ENCODE measurements around the gene P2RX1.

Gene P2RX1

DNA sequence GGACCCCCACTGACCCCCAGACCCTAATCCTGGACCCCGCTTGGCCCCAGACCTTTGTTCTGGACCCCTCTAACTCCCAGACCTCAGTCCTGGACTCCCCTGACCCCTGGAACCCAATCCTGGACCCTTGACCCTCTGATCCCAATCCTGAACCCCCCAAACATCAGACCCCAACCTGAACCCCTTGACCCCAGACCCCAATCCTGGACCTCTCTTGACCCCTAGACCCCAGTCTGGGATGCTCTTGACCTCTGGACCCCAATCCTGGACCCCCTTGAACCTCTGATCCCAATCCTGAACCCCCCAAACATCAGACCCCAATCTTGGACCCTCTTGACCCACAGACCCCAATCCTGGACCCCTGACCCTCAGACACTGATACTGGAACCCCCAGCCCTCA, 13.5 kb upstream of the P2RX1 start:
- Histone ChIP-seq H3K4me3 (ENCODE audit: low read length) (no peak overlapping the region), H3K36me3 (ENCODE audit: insufficient read depth, low read length) (no peaks in the 10 kb centered on the region), H3K4me2 (ENCODE audit: low read length) (no peak overlapping the region), H3K9me3 (replicated peaks; ENCODE audit: low read length) (no peaks in the 10 kb centered on the region), H3K27me3 (ENCODE audit: control insufficient read depth, insufficient read depth, low read length) (peaks cover 9% of the 10 kb centered on the region), H3K4me1 (ENCODE audit: control insufficient read depth, insufficient read depth, low read length) (no peaks in the 10 kb centered on the region), H3K9ac (ENCODE audit: low read depth, low read length) (no peak overlapping the region)

DNA sequence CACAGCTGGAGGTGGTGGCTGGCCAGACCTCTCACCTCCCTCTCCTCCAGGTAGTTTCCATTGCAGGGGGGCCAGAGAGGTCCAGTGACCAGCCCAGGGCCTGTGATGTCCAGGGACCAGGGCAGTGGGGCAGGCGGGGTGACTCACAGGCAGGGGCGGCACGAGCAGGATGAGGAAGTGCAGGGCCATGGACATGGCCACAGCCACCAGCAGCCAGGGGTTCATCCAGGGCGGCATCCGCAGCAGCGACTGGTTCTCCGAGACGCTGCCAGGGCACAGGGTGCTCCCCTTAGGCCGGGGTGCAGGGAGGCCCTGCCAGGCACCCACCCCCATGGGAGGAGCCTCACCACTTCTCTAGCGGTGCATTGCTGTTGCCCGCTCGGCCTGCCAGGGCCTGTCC, 12.9 kb upstream of the P2RX1 start:
- Histone ChIP-seq H3K4me3 (ENCODE audit: low read length) (no peak overlapping the region), H3K9ac (ENCODE audit: low read depth, low read length) (no peak overlapping the region), H3K27me3 (ENCODE audit: control insufficient read depth, insufficient read depth, low read length) (peaks cover 13% of the 10 kb centered on the region), H3K36me3 (ENCODE audit: insufficient read depth, low read length) (no peaks in the 10 kb centered on the region), H3K4me2 (ENCODE audit: low read length) (no peak overlapping the region), H3K9me3 (replicated peaks; ENCODE audit: low read length) (no peaks in the 10 kb centered on the region), H3K4me1 (ENCODE audit: control insufficient read depth, insufficient read depth, low read length) (no peaks in the 10 kb centered on the region)

DNA sequence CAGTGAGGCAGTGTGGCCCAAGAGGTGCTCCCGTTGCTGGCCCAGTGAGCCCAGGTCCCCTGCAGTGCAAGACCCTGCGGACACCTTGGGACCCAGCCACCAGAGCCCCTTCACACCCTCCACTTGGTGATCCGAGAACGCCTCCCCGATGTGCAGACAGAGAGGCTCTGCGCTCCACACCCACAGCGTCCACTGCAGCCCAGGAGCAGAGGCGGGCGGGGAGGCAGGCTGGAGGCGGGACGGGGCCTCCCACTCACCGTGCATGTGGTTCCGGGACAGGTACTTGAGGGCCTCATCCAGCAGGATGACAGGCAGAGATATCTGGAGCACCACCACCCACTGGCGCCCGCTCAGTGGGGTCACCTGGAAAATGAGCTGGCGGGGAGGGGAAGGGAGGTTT, 12.1 kb upstream of the P2RX1 start:
- Histone ChIP-seq H3K9me3 (replicated peaks; ENCODE audit: low read length) (no peaks in the 10 kb centered on the region), H3K4me3 (ENCODE audit: low read length) (no peak overlapping the region), H3K27me3 (ENCODE audit: control insufficient read depth, insufficient read depth, low read length) (peaks cover 13% of the 10 kb centered on the region), H3K9ac (ENCODE audit: low read depth, low read length) (no peak overlapping the region), H3K4me2 (ENCODE audit: low read length) (no peak overlapping the region), H3K36me3 (ENCODE audit: insufficient read depth, low read length) (no peaks in the 10 kb centered on the region), H3K4me1 (ENCODE audit: control insufficient read depth, insufficient read depth, low read length) (no peaks in the 10 kb centered on the region)

DNA sequence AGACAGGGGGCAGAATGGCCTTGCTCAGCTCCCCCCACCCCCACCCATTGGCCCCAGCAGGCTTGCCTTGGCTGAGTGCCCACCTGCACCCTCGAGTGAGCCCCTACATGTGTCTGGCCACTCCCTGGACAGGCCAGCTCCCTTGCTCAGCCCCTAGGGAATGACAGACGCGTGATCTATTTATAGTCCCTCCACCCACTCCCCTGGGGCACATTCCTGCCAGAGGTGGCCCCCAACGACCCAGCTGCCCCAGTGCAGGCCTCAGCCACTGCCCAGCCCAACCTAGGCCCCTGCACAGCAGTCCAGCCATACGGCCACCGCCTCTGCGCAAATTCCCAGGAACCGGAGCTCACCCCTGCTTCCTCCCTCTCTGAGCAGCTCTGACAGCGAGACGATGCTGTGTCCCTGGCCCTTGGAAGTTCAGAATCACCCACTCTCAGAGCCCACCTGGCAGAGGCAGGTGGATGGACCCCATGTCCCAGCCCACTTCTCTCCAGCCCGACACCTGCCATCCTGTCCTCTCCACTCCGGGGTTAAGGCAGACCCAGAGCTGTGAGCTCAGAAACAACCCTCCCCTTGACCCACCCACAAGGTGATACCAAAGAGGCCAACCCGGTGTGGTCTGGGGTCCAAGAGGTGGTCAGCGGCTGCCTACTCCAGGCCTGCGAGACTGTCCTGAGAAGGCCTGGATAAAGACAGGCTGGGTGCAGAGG, 11.5 kb upstream of the P2RX1 start:
- H3K9ac ChIP-seq (ENCODE audit: low read depth, low read length) = no peak overlapping the region
- no peak overlapping the region for H3K4me3 ChIP-seq (ENCODE audit: low read length)
- no peaks in the 10 kb centered on the region for H3K36me3 ChIP-seq (ENCODE audit: insufficient read depth, low read length)
- peaks cover 13% of the 10 kb centered on the region for H3K27me3 ChIP-seq (ENCODE audit: control insufficient read depth, insufficient read depth, low read length)
- no peak overlapping the region for H3K4me2 ChIP-seq (ENCODE audit: low read length)
- no peaks in the 10 kb centered on the region for H3K9me3 ChIP-seq (replicated peaks; ENCODE audit: low read length)
- no peaks in the 10 kb centered on the region for H3K4me1 ChIP-seq (ENCODE audit: control insufficient read depth, insufficient read depth, low read length)

DNA sequence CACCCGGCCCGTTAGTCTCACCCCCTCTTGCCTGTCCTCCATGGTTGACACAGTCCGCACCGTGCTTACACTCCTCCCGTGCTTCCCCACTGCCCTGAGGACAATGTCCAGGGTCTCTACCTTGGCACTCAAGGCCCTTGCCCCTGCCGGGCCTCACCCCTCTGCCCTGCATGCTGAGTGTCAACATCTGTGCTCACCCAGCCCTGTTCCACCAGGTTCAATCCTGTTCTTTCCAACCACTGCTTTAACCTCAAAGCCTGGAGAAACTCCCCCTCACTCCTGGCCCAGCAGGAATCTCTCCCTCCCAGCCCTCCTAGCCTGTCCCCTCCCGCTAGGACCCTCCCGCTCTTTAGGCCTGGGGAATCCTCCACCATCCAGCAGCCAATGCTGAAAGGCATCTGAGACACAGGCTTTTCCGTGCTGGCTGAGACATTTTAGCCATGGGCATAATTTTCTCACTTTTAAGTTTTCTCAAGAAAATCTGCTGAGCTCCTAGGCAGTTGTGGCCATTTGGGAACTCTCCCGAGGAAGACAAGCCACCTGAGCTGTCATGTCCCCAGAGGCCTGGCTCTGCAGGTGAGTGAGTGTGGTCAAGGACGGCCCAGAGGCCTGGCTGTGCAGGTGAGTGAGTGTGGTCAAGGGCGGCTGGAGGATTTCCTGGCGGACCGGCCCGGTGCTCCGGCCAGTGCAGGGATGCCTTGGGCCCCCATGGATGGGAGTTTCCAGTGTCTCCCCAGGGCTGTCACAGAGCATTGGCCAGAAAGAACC, 10.8 kb upstream of the P2RX1 start:
- no peaks in the 10 kb centered on the region for H3K4me1 ChIP-seq (ENCODE audit: control insufficient read depth, insufficient read depth, low read length)
- peaks cover 13% of the 10 kb centered on the region for H3K27me3 ChIP-seq (ENCODE audit: control insufficient read depth, insufficient read depth, low read length)
- H3K9ac ChIP-seq (ENCODE audit: low read depth, low read length) = no peak overlapping the region
- H3K36me3 ChIP-seq (ENCODE audit: insufficient read depth, low read length) = no peaks in the 10 kb centered on the region
- no peak overlapping the region for H3K4me3 ChIP-seq (ENCODE audit: low read length)
- H3K9me3 ChIP-seq (replicated peaks; ENCODE audit: low read length) = no peaks in the 10 kb centered on the region
- H3K4me2 ChIP-seq (ENCODE audit: low read length) = no peak overlapping the region

DNA sequence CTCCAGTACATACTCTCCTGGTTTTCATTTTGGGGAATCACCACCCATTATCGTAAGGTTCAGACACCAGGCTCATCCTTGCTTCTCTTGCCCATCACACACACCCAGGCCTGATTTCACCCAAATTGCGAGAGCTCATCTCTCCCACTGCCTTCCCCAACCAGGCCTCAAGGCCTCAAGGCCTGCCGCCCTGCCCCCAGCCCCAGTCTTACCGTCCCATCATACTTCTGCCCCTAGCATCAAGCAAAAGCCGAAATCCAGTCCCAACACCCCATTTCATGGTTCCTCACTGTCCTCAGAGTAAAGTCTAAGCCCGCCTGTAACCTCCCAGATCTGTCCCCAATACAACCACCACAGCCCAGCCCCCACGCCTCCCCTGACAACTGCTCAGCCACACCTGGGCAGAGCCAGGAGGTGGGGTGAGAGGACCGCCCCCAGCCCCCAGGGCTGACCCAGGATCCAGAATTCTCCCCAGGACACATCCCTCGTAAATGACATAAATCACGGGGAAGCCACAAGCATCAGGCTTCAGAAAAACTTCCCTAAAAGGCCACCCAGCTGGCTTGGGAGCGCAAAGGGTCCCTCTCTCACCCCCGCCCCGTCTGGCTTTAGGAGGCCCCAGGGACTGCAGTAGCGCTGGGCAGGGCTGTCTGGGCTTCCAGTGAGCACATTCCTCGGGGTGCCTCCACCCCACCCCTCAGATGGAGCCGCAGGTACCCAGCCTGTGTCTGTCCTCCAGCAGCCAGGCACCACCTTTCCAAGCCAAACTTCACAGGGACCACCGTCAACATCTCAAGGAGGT, 9.6 kb upstream of the P2RX1 start:
- H3K4me3 ChIP-seq (ENCODE audit: low read length) = no peak overlapping the region
- no peak overlapping the region for H3K9ac ChIP-seq (ENCODE audit: low read depth, low read length)
- H3K27me3 ChIP-seq (ENCODE audit: control insufficient read depth, insufficient read depth, low read length) = peaks cover 13% of the 10 kb centered on the region
- H3K4me1 ChIP-seq (ENCODE audit: control insufficient read depth, insufficient read depth, low read length) = no peaks in the 10 kb centered on the region
- no peaks in the 10 kb centered on the region for H3K36me3 ChIP-seq (ENCODE audit: insufficient read depth, low read length)
- H3K9me3 ChIP-seq (replicated peaks; ENCODE audit: low read length) = no peaks in the 10 kb centered on the region
- H3K4me2 ChIP-seq (ENCODE audit: low read length) = no peak overlapping the region

DNA sequence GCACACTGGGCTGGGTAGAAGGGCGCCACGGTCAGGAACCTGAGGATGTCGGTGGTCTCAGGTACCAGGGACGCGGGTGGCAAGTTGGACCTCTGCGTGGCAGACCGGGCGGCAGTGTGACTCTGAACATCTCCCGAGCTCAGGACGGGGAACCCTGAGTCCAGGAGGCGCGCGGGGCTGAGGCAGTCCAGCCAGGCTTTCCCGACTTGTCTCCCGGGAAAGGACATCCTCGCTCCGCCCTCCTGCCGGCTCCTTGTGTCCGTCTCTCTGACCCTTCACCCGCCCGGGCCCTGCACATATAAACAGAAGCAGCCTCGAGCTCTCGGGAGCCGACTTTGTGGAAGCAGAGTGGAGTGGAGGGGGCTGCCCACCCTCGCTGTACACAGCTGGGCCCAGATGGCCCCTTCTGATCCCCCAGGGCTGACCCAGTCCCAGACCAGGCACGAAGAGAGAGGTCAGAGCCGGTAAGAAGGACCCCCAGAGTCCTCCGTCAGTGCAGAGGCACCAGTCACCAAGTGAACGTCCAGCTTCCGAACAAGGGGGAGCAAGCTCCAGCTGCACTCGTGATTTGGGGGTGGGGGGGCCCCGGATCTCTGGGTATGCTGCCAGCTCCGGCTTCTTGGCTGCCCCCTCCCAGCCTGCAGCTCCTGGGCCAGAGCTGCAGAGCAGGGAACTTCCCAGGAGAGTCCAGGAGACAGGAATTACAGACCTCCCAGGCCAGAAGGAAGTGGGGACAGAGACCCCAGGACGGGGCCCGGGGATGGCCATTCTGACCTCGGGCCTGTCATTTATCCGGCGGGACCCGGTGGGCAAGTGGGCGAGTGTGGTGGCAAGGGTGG, 8.5 kb upstream of the P2RX1 start:
- no peaks in the 10 kb centered on the region for H3K4me1 ChIP-seq (ENCODE audit: control insufficient read depth, insufficient read depth, low read length)
- H3K4me2 ChIP-seq (ENCODE audit: low read length) = no peak overlapping the region
- H3K36me3 ChIP-seq (ENCODE audit: insufficient read depth, low read length) = no peaks in the 10 kb centered on the region
- no peak overlapping the region for H3K9ac ChIP-seq (ENCODE audit: low read depth, low read length)
- H3K9me3 ChIP-seq (replicated peaks; ENCODE audit: low read length) = no peaks in the 10 kb centered on the region
- no peak overlapping the region for H3K4me3 ChIP-seq (ENCODE audit: low read length)
- peaks cover 13% of the 10 kb centered on the region for H3K27me3 ChIP-seq (ENCODE audit: control insufficient read depth, insufficient read depth, low read length)

DNA sequence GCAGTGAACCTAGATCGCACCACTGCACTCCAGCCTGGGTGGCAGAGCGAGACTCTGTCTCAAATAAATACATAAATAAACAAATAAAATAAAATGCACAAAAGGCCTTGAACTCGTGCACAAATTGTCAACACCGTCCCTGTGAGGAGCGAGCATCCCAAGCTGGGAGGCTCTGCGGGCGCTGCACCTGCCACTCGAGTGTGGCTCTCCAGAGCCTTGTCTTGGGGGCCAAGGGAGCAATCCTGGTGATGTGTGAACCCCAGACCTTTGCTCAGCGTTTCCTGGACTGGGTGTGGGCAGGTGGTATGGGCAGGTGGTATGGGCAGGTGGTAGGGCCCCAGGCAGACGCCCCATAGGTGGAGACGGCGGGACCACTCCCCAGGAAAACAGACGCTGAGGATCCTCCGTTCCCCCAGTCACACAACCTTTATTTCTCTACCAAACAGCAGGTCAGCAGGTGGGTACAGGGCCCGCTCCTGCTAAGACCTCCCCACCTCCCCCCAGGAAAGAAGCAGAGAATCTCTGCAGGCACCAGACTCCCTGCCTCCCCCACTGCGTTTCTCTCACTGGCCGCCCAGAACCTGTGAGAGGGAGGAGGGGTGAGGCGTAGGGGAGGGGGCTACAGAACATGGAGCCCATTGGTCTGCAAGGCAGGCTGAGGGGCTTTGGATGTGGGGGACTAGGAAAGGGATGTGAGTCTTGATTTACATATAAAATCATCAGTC, 7.4 kb upstream of the P2RX1 start:
- Histone ChIP-seq H3K4me1 (ENCODE audit: control insufficient read depth, insufficient read depth, low read length) (no peaks in the 10 kb centered on the region), H3K4me3 (ENCODE audit: low read length) (no peak overlapping the region), H3K27me3 (ENCODE audit: control insufficient read depth, insufficient read depth, low read length) (peaks cover 13% of the 10 kb centered on the region), H3K36me3 (ENCODE audit: insufficient read depth, low read length) (no peaks in the 10 kb centered on the region), H3K9me3 (replicated peaks; ENCODE audit: low read length) (no peaks in the 10 kb centered on the region), H3K9ac (ENCODE audit: low read depth, low read length) (no peak overlapping the region), H3K4me2 (ENCODE audit: low read length) (no peak overlapping the region)

DNA sequence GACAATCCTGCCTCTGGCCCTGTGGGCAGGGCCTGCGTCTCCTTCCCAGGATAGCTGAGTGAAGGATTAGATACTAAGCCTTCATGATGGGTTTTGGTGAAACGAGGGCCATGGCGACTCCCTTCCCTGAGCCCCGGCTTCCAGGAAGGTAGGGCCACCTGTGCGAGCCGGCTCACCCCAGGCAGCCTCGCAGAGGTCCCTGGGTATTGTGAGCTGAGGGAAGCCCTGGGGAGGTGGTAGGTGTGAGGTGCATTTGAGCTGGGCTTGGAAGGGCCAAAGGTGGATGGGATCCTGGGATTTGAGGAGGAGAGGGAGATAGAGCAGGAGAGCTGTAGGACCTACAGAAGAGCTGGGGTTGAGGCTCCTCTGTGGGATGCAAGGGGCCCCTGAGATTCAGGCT, 6.5 kb upstream of the P2RX1 start:
- Histone ChIP-seq H3K9me3 (replicated peaks; ENCODE audit: low read length) (no peaks in the 10 kb centered on the region), H3K4me1 (ENCODE audit: control insufficient read depth, insufficient read depth, low read length) (no peaks in the 10 kb centered on the region), H3K36me3 (ENCODE audit: insufficient read depth, low read length) (no peaks in the 10 kb centered on the region), H3K27me3 (ENCODE audit: control insufficient read depth, insufficient read depth, low read length) (peaks cover 13% of the 10 kb centered on the region), H3K9ac (ENCODE audit: low read depth, low read length) (no peak overlapping the region), H3K4me2 (ENCODE audit: low read length) (no peak overlapping the region), H3K4me3 (ENCODE audit: low read length) (no peak overlapping the region)

DNA sequence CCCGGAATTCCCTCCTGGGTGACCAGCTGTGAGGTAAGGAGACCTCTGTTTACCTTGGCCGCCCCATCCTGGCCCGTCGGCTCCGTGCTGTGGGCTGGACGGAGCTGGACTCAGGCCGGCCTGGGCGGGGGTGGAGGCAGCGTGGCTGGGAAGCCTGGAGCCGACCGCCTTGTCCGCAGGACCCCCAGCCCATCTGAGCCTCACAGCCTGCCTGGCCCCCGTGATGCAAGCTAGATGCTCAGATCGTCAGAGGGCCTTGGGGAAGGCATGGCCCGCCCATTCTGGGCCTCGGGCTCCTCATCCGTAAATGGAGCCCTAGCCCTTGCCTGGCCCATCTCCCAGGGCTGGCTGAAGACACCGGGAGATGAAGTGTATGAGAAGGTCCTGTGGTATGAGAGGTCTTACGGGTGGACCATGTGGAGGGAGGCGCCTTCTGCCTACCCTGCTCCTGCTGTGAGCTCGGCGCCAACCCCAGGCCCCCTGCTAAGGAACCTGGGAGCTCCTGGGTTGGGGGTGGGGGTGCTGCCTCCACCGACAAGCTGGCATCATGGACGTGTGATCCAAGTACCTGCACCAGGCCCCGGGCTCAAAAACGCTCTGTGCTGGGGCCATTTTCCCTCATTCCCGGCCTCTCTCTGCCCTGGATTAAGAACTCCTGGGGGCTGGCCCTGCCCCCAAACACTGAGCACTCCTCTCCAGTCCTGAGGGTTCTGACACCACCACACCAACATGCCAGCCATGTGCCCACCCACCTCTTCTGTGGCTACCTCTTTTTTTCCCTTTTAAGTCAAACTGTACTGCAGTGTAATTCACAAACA, 5.4 kb upstream of the P2RX1 start:
- H3K36me3 ChIP-seq (ENCODE audit: insufficient read depth, low read length) = no peaks in the 10 kb centered on the region
- no peak overlapping the region for H3K4me2 ChIP-seq (ENCODE audit: low read length)
- H3K27me3 ChIP-seq (ENCODE audit: control insufficient read depth, insufficient read depth, low read length) = peaks cover 13% of the 10 kb centered on the region
- H3K9me3 ChIP-seq (replicated peaks; ENCODE audit: low read length) = no peaks in the 10 kb centered on the region
- no peak overlapping the region for H3K9ac ChIP-seq (ENCODE audit: low read depth, low read length)
- H3K4me1 ChIP-seq (ENCODE audit: control insufficient read depth, insufficient read depth, low read length) = no peaks in the 10 kb centered on the region
- no peak overlapping the region for H3K4me3 ChIP-seq (ENCODE audit: low read length)

All from skeletal muscle satellite cell (primary cell).